Nephron progenitor cell (in vitro differentiated cells): ENCODE results near the gene ADGRF5.

Experiments used
- DNase-seq: peaks from one replicate; pipeline ENCODE4 v3.0.0; 2021
- H3K27ac Mint-ChIP-seq: 2 replicates; pipeline ENCODE4 v1.8.0; 2021; ENCODE audit warnings: mild to moderate bottlenecking, moderate library complexity, mixed read lengths
- H3K27me3 Mint-ChIP-seq: 2 replicates; pipeline ENCODE4 v1.8.0; 2021; ENCODE audit warnings: mild to moderate bottlenecking, low read depth, mixed read lengths; ENCODE audit not compliant: poor library complexity
- H3K36me3 Mint-ChIP-seq: 2 replicates; pipeline ENCODE4 v1.8.0; 2021; ENCODE audit warnings: low read depth, mixed read lengths
- H3K4me1 Mint-ChIP-seq: 2 replicates; pipeline ENCODE4 v1.8.0; 2021; ENCODE audit warnings: mixed read lengths
- H3K4me3 Mint-ChIP-seq: 2 replicates; pipeline ENCODE4 v1.8.0; 2021; ENCODE audit warnings: mild to moderate bottlenecking, moderate library complexity, mixed read lengths
- H3K9me3 Mint-ChIP-seq: 2 replicates; pipeline ENCODE4 v1.8.0; 2021; ENCODE audit warnings: mild to moderate bottlenecking, moderate library complexity, mixed read lengths
- CTCF ChIP-seq: fragments of 200-600 bp; sonication (generic); IDR thresholded peaks from 2 replicates; pipeline ENCODE4 v1.5.0; 2021; ENCODE audit warnings: antibody characterized with exemption

Gene ADGRF5

DNA sequence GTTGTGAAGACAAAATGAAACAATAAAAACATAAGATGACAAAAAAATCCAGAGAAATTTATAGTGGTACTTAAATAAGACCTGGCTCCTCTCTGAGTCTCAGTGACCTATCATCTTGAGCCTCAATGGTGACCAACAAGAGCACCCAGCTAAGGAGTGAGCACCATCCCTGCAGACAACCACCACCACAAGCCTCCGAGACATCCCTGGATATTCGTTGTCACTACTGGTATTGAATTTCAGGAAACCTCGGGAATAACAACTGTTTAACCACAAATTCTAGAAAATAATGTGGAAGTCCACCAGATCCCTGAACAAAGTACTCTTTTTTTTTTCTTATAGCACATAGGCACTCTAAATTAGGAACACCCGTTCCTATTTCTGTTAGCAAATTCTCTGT lies 32.2 kb upstream of the ADGRF5 start:
- Mint-ChIP-seq H3K36me3 (no peaks in the 10 kb centered on the region), H3K27ac (no peak overlapping the region), H3K4me3 (no peak overlapping the region), H3K27me3 (peaks cover 4% of the 10 kb centered on the region), H3K9me3 (no peaks in the 10 kb centered on the region), H3K4me1 (peaks cover 23% of the 10 kb centered on the region)
- DNase-seq = no peak
- TF ChIP-seq CTCF = no peak

- no peak for TF ChIP-seq CTCF
- H3K4me3 Mint-ChIP-seq = no peak overlapping the region
- peaks cover 43% of the 10 kb centered on the region for H3K4me1 Mint-ChIP-seq
- H3K27me3 Mint-ChIP-seq = peaks cover 5% of the 10 kb centered on the region
- H3K36me3 Mint-ChIP-seq = no peaks in the 10 kb centered on the region
- H3K9me3 Mint-ChIP-seq = peaks cover 4% of the 10 kb centered on the region
- no peak overlapping the region for H3K27ac Mint-ChIP-seq
- DNase-seq = no peak
Observed at GRCh38 chr6:46949632-46950280, 28.0 kb upstream of the ADGRF5 start.

- no peak for DNase-seq
- H3K27ac Mint-ChIP-seq = no peak overlapping the region
- peaks cover 4% of the 10 kb centered on the region for H3K9me3 Mint-ChIP-seq
- H3K36me3 Mint-ChIP-seq = no peaks in the 10 kb centered on the region
- H3K4me1 Mint-ChIP-seq = peaks cover 34% of the 10 kb centered on the region
- no peak overlapping the region for H3K4me3 Mint-ChIP-seq
- TF ChIP-seq CTCF = no peak
- H3K27me3 Mint-ChIP-seq = peaks cover 5% of the 10 kb centered on the region
Observed at GRCh38 chr6:46948699-46949098, 27.0 kb upstream of the ADGRF5 start.

GRCh38 chr6:46947497-46947896 lies 25.8 kb upstream of the ADGRF5 start:
- Mint-ChIP-seq H3K27me3 (peaks cover 5% of the 10 kb centered on the region), H3K9me3 (peaks cover 7% of the 10 kb centered on the region), H3K4me1 (peaks cover 34% of the 10 kb centered on the region), H3K27ac (no peak overlapping the region), H3K4me3 (no peak overlapping the region), H3K36me3 (no peaks in the 10 kb centered on the region)
- no peak for TF ChIP-seq CTCF
- no peak for DNase-seq

DNA sequence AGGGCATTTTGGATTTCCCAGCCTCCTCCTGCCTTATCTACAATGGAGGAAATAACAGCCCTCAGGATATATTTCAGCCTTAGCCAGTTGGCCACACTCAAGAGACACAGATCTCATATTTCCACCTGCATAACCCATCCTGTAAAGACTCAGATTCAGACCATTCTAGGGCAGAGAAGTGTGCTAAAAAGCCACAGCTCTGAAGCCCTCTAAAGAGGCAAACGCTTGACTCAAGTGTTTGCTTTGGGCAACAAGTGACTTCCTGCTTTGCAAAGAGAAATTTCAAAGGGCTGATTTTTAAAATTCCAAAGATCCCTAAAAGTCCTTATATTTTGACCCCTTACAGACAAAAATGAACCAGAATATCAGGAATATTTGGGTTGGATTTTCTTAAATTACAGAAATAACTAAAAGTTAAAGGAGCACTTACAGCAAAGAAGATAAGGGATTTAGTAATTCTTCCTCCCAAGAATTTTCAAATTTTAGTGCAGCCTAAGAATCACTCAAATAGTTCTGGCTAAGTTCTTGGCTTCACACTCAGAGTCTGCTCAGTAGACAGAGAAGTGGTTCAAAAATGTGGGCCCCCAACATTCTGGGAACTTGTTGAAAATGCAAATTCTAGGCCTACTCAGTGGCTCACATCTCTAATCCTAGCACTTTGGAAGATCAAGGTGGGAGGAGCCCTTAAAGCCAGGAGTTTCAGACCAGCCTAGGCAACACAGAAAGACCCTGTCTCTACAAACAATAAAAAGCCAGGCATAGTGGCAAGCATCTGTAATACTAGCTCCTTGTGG lies 18.9 kb upstream of the ADGRF5 start:
- H3K4me3 Mint-ChIP-seq = no peak overlapping the region
- peaks cover 11% of the 10 kb centered on the region for H3K9me3 Mint-ChIP-seq
- TF ChIP-seq CTCF = no peak
- H3K27me3 Mint-ChIP-seq = peaks cover 6% of the 10 kb centered on the region
- peaks cover 4% of the 10 kb centered on the region for H3K36me3 Mint-ChIP-seq
- H3K4me1 Mint-ChIP-seq = peaks cover 41% of the 10 kb centered on the region
- H3K27ac Mint-ChIP-seq = peak overlapping the region; percentile 44
- DNase-seq = no peak
